Progenitor cell of endocrine pancreas (in vitro differentiated cells): ENCODE data around the gene NCBP1. TPM values are rescaled to one million over a fixed set of nuclear protein-coding genes. Genes with fewer than 3 reads are reported as not detected.
A peak's percentile ranks its signal among the peaks of the same experiment; 100 is the strongest.

ENCODE experiments used
- DNase-seq: peaks from one replicate; pipeline ENCODE4 v3.0.0; 2021; ENCODE audit warnings: low spot score; ENCODE audit not compliant: unreplicated experiment
- H3K27ac Mint-ChIP-seq: 2 replicates; pipeline ENCODE4 v1.8.0; 2021; ENCODE audit warnings: mild to moderate bottlenecking, moderate library complexity, mixed read lengths
- H3K27me3 Mint-ChIP-seq: 2 replicates; pipeline ENCODE4 v1.8.0; 2021; ENCODE audit warnings: mixed read lengths
- H3K36me3 Mint-ChIP-seq: 2 replicates; pipeline ENCODE4 v1.8.0; 2022; ENCODE audit warnings: mixed read lengths; ENCODE audit not compliant: insufficient read depth
- H3K4me1 Mint-ChIP-seq: 2 replicates; pipeline ENCODE4 v1.8.0; 2021; ENCODE audit warnings: low read depth, mixed read lengths
- H3K4me3 Mint-ChIP-seq: 2 replicates; pipeline ENCODE4 v1.8.0; 2021; ENCODE audit warnings: low read depth, mild to moderate bottlenecking, moderate library complexity, mixed read lengths
- H3K9me3 Mint-ChIP-seq: 2 replicates; pipeline ENCODE4 v1.8.0; 2021; ENCODE audit warnings: low read depth, mixed read lengths
- CTCF ChIP-seq: fragments of 200-600 bp; sonication (generic); IDR thresholded peaks from one replicate; pipeline ENCODE4 v1.5.0; 2021; ENCODE audit warnings: antibody characterized with exemption, mild to moderate bottlenecking; ENCODE audit not compliant: unreplicated experiment
- total RNA-seq: library from RNA; stranded (reverse); gene quantifications from 2 replicates; pipeline ENCODE4 v1.2.1, GENCODE V29; 2021

NCBP1 gene
- total RNA-seq, 1 donor from 2014 or later: 55.7 TPM

GRCh38 chr9:97666907-97667686 lies 33.5 kb downstream of the NCBP1 start:
- no peak for DNase-seq
- H3K36me3 Mint-ChIP-seq: peaks cover 23% of the 10 kb centered on the region
- H3K9me3 Mint-ChIP-seq: no peaks in the 10 kb centered on the region
- H3K27me3 Mint-ChIP-seq: no peaks in the 10 kb centered on the region
- H3K27ac Mint-ChIP-seq: no peak overlapping the region
- no peaks in the 10 kb centered on the region for H3K4me1 Mint-ChIP-seq
- no peak overlapping the region for H3K4me3 Mint-ChIP-seq
- no peak for TF ChIP-seq CTCF

GRCh38 chr9:97668485-97668884 lies 34.9 kb downstream of the NCBP1 start:
- H3K4me3 Mint-ChIP-seq: no peak overlapping the region
- peaks cover 23% of the 10 kb centered on the region for H3K36me3 Mint-ChIP-seq
- no peak for TF ChIP-seq CTCF
- no peaks in the 10 kb centered on the region for H3K9me3 Mint-ChIP-seq
- no peak overlapping the region for H3K27ac Mint-ChIP-seq
- no peak for DNase-seq
- H3K27me3 Mint-ChIP-seq: no peaks in the 10 kb centered on the region
- H3K4me1 Mint-ChIP-seq: no peaks in the 10 kb centered on the region

- H3K27ac Mint-ChIP-seq: peak overlapping the region; percentile 38
- no peak for DNase-seq
- no peaks in the 10 kb centered on the region for H3K27me3 Mint-ChIP-seq
- H3K4me3 Mint-ChIP-seq: no peak overlapping the region
- H3K36me3 Mint-ChIP-seq: peaks cover 22% of the 10 kb centered on the region
- TF ChIP-seq CTCF: no peak
- H3K4me1 Mint-ChIP-seq: no peaks in the 10 kb centered on the region
- H3K9me3 Mint-ChIP-seq: no peaks in the 10 kb centered on the region
Measured at GRCh38 chr9:97670586-97670985, 37.0 kb downstream of the NCBP1 start.

GRCh38 chr9:97672403-97672802 lies 38.8 kb downstream of the NCBP1 start:
- Mint-ChIP-seq H3K4me3 (no peak overlapping the region), H3K9me3 (no peaks in the 10 kb centered on the region), H3K27me3 (no peaks in the 10 kb centered on the region), H3K4me1 (peaks cover 1% of the 10 kb centered on the region), H3K27ac (no peak overlapping the region), H3K36me3 (peaks cover 23% of the 10 kb centered on the region)
- no peak for TF ChIP-seq CTCF
- no peak for DNase-seq

- Mint-ChIP-seq H3K27ac (no peak overlapping the region), H3K4me3 (no peak overlapping the region), H3K4me1 (peaks cover 1% of the 10 kb centered on the region), H3K36me3 (peaks cover 23% of the 10 kb centered on the region), H3K9me3 (no peaks in the 10 kb centered on the region), H3K27me3 (no peaks in the 10 kb centered on the region)
- DNase-seq: no peak
- TF ChIP-seq CTCF: no peak
Measured at GRCh38 chr9:97673922-97674321, 40.3 kb downstream of the NCBP1 start.
